NB4 (cell line): ENCODE data around the gene CTTNBP2.

Experiments
- DNase-seq: peaks from one replicate; pipeline ENCODE4 v3.0.0; 2010; ENCODE audit warnings: low read depth
- H3K4me3 ChIP-seq: one replicate; pipeline ENCODE4 v1.5.1; 2011; ENCODE audit warnings: mild to moderate bottlenecking, low read depth, low read length, moderate library complexity
- CTCF ChIP-seq: IDR thresholded peaks from one replicate; pipeline ENCODE4 v1.5.1; 2012; ENCODE audit warnings: low read depth, low read length
- MAX ChIP-seq: IDR thresholded peaks from 2 replicates; pipeline ENCODE4 v1.6.1; 2011; ENCODE audit warnings: low read depth, low read length
- MYC ChIP-seq: IDR thresholded peaks from 2 replicates; pipeline ENCODE4 v1.6.1; 2011; ENCODE audit warnings: low read depth, low read length
- POLR2A ChIP-seq: IDR thresholded peaks from 2 replicates; pipeline ENCODE4 v1.6.1; 2011; ENCODE audit warnings: mild to moderate bottlenecking; ENCODE audit not compliant: insufficient read length; ENCODE audit errors: extremely low read depth

Gene CTTNBP2

GRCh38 chr7:117807676-117808075 lies 65.6 kb downstream of the CTTNBP2 start:
- DNase-seq = no peak
- TF ChIP-seq MAX (no peak), MYC (no peak), POLR2A (no peak), CTCF (no peak)
- H3K4me3 ChIP-seq = no peak overlapping the region

GRCh38 chr7:117806011-117806410 lies 67.2 kb downstream of the CTTNBP2 start:
- TF ChIP-seq POLR2A = no peak
- no peak for DNase-seq

GRCh38 chr7:117805241-117805640 lies 68.0 kb downstream of the CTTNBP2 start:
- no peak for TF ChIP-seq MYC
- no peak for TF ChIP-seq POLR2A
- TF ChIP-seq CTCF = no peak
- no peak for TF ChIP-seq MAX

More at GRCh38 chr7:117806011-117806410, 67.2 kb downstream of the CTTNBP2 start:
- H3K4me3 ChIP-seq = no peak overlapping the region

GRCh38 chr7:117803476-117803875 lies 69.8 kb downstream of the CTTNBP2 start:
- no peak overlapping the region for H3K4me3 ChIP-seq
- DNase-seq = no peak
- no peak for TF ChIP-seq POLR2A
- no peak for TF ChIP-seq CTCF
- no peak for TF ChIP-seq MYC
- TF ChIP-seq MAX = no peak

More at GRCh38 chr7:117805241-117805640, 68.0 kb downstream of the CTTNBP2 start:
- DNase-seq = no peak
- H3K4me3 ChIP-seq = no peak overlapping the region

- no peak overlapping the region for H3K4me3 ChIP-seq
- TF ChIP-seq POLR2A (no peak), MAX (no peak), CTCF (no peak)
- DNase-seq = no peak
These were observed 70.6 kb downstream of the CTTNBP2 start for GRCh38 chr7:117802660-117803059.

- no peak for DNase-seq
- TF ChIP-seq POLR2A = no peak
- no peak for TF ChIP-seq CTCF
- TF ChIP-seq MAX = no peak
- no peak for TF ChIP-seq MYC
- H3K4me3 ChIP-seq = no peak overlapping the region
These were observed 72.4 kb downstream of the CTTNBP2 start for GRCh38 chr7:117800841-117801240.

- H3K4me3 ChIP-seq = no peak overlapping the region
- TF ChIP-seq MYC = no peak
- TF ChIP-seq MAX = no peak
- no peak for TF ChIP-seq CTCF
- TF ChIP-seq POLR2A = no peak
- no peak for DNase-seq
These were observed 72.8 kb downstream of the CTTNBP2 start for GRCh38 chr7:117800406-117800805.
